ENCODE measurements around the gene THAP4. TPM values are rescaled to one million over a fixed set of nuclear protein-coding genes. Genes with fewer than 3 reads are reported as not detected.

The THAP4 gene
- total and polyA plus RNA-seq, 2 of the 4 experiments (the other 2 are of a cell fraction) = 33.9 to 55.1 TPM

DNA sequence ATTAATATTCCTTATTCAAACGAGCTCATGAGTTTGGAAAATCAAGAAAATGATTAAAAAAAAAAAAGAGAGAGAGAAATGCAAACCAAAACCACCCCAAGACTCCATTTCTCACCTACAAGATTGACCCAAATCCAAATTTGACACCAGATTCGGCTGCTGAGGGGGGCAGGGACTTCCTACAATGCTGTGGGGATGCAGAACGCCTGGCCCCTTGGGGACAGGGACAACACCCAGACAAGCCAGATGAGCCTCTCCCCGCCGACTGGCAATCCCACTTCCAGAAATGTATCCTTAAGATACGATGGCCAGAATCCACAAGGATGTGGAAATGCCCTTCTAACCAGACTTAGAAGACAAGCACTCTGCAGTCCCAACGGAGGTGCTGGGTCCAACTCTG is 57.7 kb downstream of the THAP4 start:
- dilution Hi-C loops (cut with HindIII; ENCODE audit: low sequenced_read_pairs, unreplicated experiment) = no loop called here
- no peak overlapping the region for H2AK9ac ChIP-seq (replicated peaks; ENCODE audit: low read depth, low read length, poor library complexity)
- TF ChIP-seq, protein P1, sequence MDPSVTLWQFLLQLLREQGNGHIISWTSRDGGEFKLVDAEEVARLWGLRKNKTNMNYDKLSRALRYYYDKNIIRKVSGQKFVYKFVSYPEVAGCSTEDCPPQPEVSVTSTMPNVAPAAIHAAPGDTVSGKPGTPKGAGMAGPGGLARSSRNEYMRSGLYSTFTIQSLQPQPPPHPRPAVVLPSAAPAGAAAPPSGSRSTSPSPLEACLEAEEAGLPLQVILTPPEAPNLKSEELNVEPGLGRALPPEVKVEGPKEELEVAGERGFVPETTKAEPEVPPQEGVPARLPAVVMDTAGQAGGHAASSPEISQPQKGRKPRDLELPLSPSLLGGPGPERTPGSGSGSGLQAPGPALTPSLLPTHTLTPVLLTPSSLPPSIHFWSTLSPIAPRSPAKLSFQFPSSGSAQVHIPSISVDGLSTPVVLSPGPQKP (IDR thresholded peaks at IDR 0.05; ENCODE audit: borderline replicate concordance, low read depth, low read length) = no peak
- no peak for TF ChIP-seq RAD21 (IDR thresholded peaks at IDR 0.05; ENCODE audit: low read length)
- TF ChIP-seq MAZ (IDR thresholded peaks at IDR 0.05; ENCODE audit: borderline replicate concordance, low read depth, low read length) = no peak
- TF ChIP-seq, protein P2, sequence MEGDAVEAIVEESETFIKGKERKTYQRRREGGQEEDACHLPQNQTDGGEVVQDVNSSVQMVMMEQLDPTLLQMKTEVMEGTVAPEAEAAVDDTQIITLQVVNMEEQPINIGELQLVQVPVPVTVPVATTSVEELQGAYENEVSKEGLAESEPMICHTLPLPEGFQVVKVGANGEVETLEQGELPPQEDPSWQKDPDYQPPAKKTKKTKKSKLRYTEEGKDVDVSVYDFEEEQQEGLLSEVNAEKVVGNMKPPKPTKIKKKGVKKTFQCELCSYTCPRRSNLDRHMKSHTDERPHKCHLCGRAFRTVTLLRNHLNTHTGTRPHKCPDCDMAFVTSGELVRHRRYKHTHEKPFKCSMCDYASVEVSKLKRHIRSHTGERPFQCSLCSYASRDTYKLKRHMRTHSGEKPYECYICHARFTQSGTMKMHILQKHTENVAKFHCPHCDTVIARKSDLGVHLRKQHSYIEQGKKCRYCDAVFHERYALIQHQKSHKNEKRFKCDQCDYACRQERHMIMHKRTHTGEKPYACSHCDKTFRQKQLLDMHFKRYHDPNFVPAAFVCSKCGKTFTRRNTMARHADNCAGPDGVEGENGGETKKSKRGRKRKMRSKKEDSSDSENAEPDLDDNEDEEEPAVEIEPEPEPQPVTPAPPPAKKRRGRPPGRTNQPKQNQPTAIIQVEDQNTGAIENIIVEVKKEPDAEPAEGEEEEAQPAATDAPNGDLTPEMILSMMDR (conservative IDR thresholded peaks at IDR 0.05; ENCODE audit: low read depth, low read length) = no peak
- TF ChIP-seq POLR2A (IDR thresholded peaks at IDR 0.05; ENCODE audit: low read depth, low read length) = no peak
- no peaks in the 10 kb centered on the region for H3K27me3 ChIP-seq (ENCODE audit: control insufficient read depth, insufficient read depth, low read length)
- no peak overlapping the region for H3K4ac ChIP-seq (ENCODE audit: low read depth, low read length)
- no peak overlapping the region for H2BK120ac ChIP-seq (ENCODE audit: low read depth, low read length)
- POLR2A ChIA-PET (ENCODE audit: unreplicated experiment) = interaction anchor here (0.6 kb wide), 1 partner anchor 81 kb away, joined by 5 read pairs; no protein-coding TSS in a partner anchor
- H3K9ac ChIP-seq (ENCODE audit: low read depth, low read length) = no peak overlapping the region
- DNase-seq (no peak), ATAC-seq (ENCODE audit: low read depth) (no peak)
- H2AFZ ChIP-seq (replicated peaks; ENCODE audit: low read length, poor library complexity) = no peak overlapping the region
- peaks cover 13% of the 10 kb centered on the region for H3K9me3 ChIP-seq (ENCODE audit: control insufficient read depth, insufficient read depth, low read length)
- H2BK20ac ChIP-seq (ENCODE audit: low read depth, low read length) = no peak overlapping the region
- no peak overlapping the region for H3K27ac ChIP-seq (ENCODE audit: insufficient read depth, low read length)
- 0 out of 4 replicates have a peak, but pooled peaks cover 0 to under 1% of the 10 kb centered on the region in 2 experiments for H3K79me1 ChIP-seq (ENCODE audit: low read depth in 1 of 2, low read length in 2 of 2)
- H3K4me3 ChIP-seq (ENCODE audit: insufficient read depth, low read depth, low read length) = no peak overlapping the region
- peaks cover 5% of the 10 kb centered on the region; the same call in 1 of the 2 replicates for H3K4me1 ChIP-seq (ENCODE audit: control insufficient read depth, insufficient read depth, low read length)
- no peak overlapping the region for H4K5ac ChIP-seq (ENCODE audit: low read depth, low read length)
- no peak overlapping the region for H3K14ac ChIP-seq (replicated peaks; ENCODE audit: low read depth, low read length)
- H4K8ac ChIP-seq (ENCODE audit: low read depth in 2 of 2, low read length in 2 of 2) = no peak overlapping the region
- H4K20me1 ChIP-seq (ENCODE audit: insufficient read depth, low read length) = peaks cover 4% of the 10 kb centered on the region; the same call in 1 of the 2 replicates
- H3K36me3 ChIP-seq (ENCODE audit: control insufficient read depth, insufficient read depth, low read length) = peaks cover 23% of the 10 kb centered on the region
- in situ Hi-C loops (cut with MboI; ENCODE audit: low sequenced_read_pairs) = no loop called here
- no peak overlapping the region for H4K91ac ChIP-seq (ENCODE audit: insufficient read depth, low read depth, low read length)
- intact Hi-C loops (cut with micrococcal nuclease) = no loop called here
- H3K18ac ChIP-seq (ENCODE audit: low read depth, low read length) = no peak overlapping the region
- no peak overlapping the region for H2BK15ac ChIP-seq (ENCODE audit: low read depth, low read length)
- 98% methylated on average over 5 of the region's 7 CpGs; no CpG with 5 or more reads in 1 of the 2 experiments for WGBS, 2 experiments (ENCODE audit: extremely low coverage in 2 of 2, insufficient read length in 1 of 2)
- CTCF ChIA-PET = no interaction called here
- no TSS peak for BruUV-seq (replicated peaks)
- H2BK5ac ChIP-seq (ENCODE audit: low read depth, low read length, poor library complexity, severe bottlenecking) = no peak overlapping the region
- no peaks in the 10 kb centered on the region; the same call in 1 of the 2 replicates for H3K9me1 ChIP-seq (ENCODE audit: insufficient read depth, low read length)
- H2AK5ac ChIP-seq (ENCODE audit: low read depth, low read length) = no peak overlapping the region
- H3K56ac ChIP-seq (ENCODE audit: extremely low read depth, insufficient read depth, low read length) = no peak overlapping the region
- H3K4me2 ChIP-seq (ENCODE audit: low read depth, low read length) = no peak overlapping the region
- H3K23ac ChIP-seq (ENCODE audit: low read depth, low read length) = no peak overlapping the region
